Endothelial cell of umbilical vein (primary cell): ENCODE measurements around the gene CRYGS. TPM values are rescaled to one million over a fixed set of nuclear protein-coding genes. Genes with fewer than 3 reads are reported as not detected.

Experiments used
- BruUV-seq: library from RNA; stranded (reverse); fragments of 400-500 nt; replicated peaks from 2 replicates; lab custom pipeline; 2021; lab: Mats Ljungman, UMichigan
- CTCF ChIA-PET: fragments of 300-600, 350-600 bp; sonication (Branson Sonifier 250); formaldehyde crosslinking; loops from one replicate; lab custom pipeline; 2021; ENCODE audit warnings: antibody characterized with exemption, inconsistent platforms; lab: Charles Lee
- POLR2A ChIA-PET: fragments of 300-600, 350-600 bp; sonication (Branson Sonifier 250); formaldehyde crosslinking; loops from one replicate; lab custom pipeline; 2021; ENCODE audit warnings: antibody characterized with exemption, inconsistent platforms; lab: Charles Lee
- DNase-seq: peaks from one replicate; pipeline ENCODE4 v3.0.0-alpha.2; 2011; ENCODE audit warnings: low read depth, low spot score
- FAIRE-seq: peaks from 2 replicates; lab custom pipeline; 2011; peaks lifted over from hg19 to GRCh38; lab: Jason Lieb, UNC
- H2AFZ ChIP-seq: 2 replicates; pipeline ENCODE4 v1.6.0; 2012; ENCODE audit warnings: low read depth, low read length, control low read depth, inconsistent platforms
- H3K27ac ChIP-seq: 2 replicates; pipeline ENCODE4 v1.5.1; 2011; ENCODE audit warnings: low read depth, mild to moderate bottlenecking, control low read depth, low read length, moderate library complexity; ENCODE audit not compliant: insufficient read depth
- H3K27me3 ChIP-seq, 2 experiments: 2 replicates each; pipeline versions ENCODE4 v1.6.0 to v1.6.1; 2011; ENCODE audit warnings: low read length in 2 of 2, mixed read lengths in 1 of 2; ENCODE audit not compliant: control insufficient read depth in 2 of 2, insufficient read depth in 2 of 2
- H3K36me3 ChIP-seq, 2 experiments: 2 replicates in 1 of 2; 3 replicates in 1 of 2; pipeline ENCODE4 v1.5.1; 2011; ENCODE audit warnings: low read length in 2 of 2, mild to moderate bottlenecking in 1 of 2, moderate library complexity in 1 of 2; ENCODE audit not compliant: control insufficient read depth in 2 of 2, insufficient read depth in 2 of 2; ENCODE audit errors: extremely low read depth in 1 of 2
- H3K4me1 ChIP-seq: 3 replicates; pipeline ENCODE4 v1.5.1; 2011; ENCODE audit warnings: mild to moderate bottlenecking, low read length; ENCODE audit not compliant: control insufficient read depth, insufficient read depth; ENCODE audit errors: extremely low read depth
- H3K4me2 ChIP-seq: 2 replicates; pipeline ENCODE4 v1.6.1; 2011; ENCODE audit warnings: low read length, control low read depth, mixed read lengths; ENCODE audit not compliant: insufficient read depth
- H3K4me3 ChIP-seq, 3 experiments: fragments of 200-600 bp in 1 of 3; sonication (generic), shearing (Covaris generic) in 1 of 3; replicated peaks in 1 of 3; 2 replicates each; pipeline ENCODE4 v1.5.1; 2011 to 2016; ENCODE audit warnings: control low read depth in 3 of 3, low read length in 3 of 3, mild to moderate bottlenecking in 2 of 3, inconsistent platforms in 1 of 3, low read depth in 1 of 3, moderate library complexity in 1 of 3; ENCODE audit not compliant: insufficient read depth in 1 of 3
- H3K79me2 ChIP-seq: 2 replicates; pipeline ENCODE4 v1.6.0; 2012; ENCODE audit warnings: low read length, inconsistent platforms; ENCODE audit not compliant: control insufficient read depth, insufficient read depth
- H3K9ac ChIP-seq: replicated peaks from 2 replicates; pipeline ENCODE3; 2011; ENCODE audit warnings: low read length, control low read depth; ENCODE audit not compliant: insufficient read depth; ENCODE audit errors: extremely low read depth
- H3K9me1 ChIP-seq: replicated peaks from 3 replicates; pipeline ENCODE4 v1.6.0; 2011; ENCODE audit warnings: mild to moderate bottlenecking, low read length; ENCODE audit not compliant: control insufficient read depth, insufficient read depth; ENCODE audit errors: extremely low read depth
- H3K9me3 ChIP-seq: replicated peaks from 2 replicates; pipeline ENCODE4 v1.5.1; 2012; ENCODE audit warnings: low read length, inconsistent platforms; ENCODE audit not compliant: control insufficient read depth, insufficient read depth
- H4K20me1 ChIP-seq: replicated peaks from 2 replicates; pipeline ENCODE3; 2011; ENCODE audit warnings: mild to moderate bottlenecking, low read length; ENCODE audit not compliant: control insufficient read depth, insufficient read depth; ENCODE audit errors: extremely low read depth
- CTCF ChIP-seq, 2 donors: IDR thresholded peaks; 1 replicate in 1 of 2; 2 replicates in 1 of 2; pipeline ENCODE4 v1.5.1; 2011; ENCODE audit warnings: low read length in 2 of 2, mild to moderate bottlenecking in 2 of 2, moderate library complexity in 2 of 2, control low read depth in 1 of 2, inconsistent platforms in 1 of 2, low read depth in 1 of 2; ENCODE audit not compliant: insufficient read depth in 1 of 2; ENCODE audit errors: extremely low read depth in 1 of 2
- EZH2 ChIP-seq: IDR thresholded peaks from 2 replicates; pipeline ENCODE4 v1.6.1; 2012; ENCODE audit warnings: borderline replicate concordance, low read depth, mild to moderate bottlenecking, moderate library complexity, low read length, inconsistent platforms; ENCODE audit not compliant: severe bottlenecking
- FOS ChIP-seq: IDR thresholded peaks from 2 replicates; pipeline ENCODE4 v1.6.1; 2011; ENCODE audit warnings: mild to moderate bottlenecking, low read length, moderate library complexity, borderline replicate concordance; ENCODE audit not compliant: insufficient read depth
- GATA2 ChIP-seq: IDR thresholded peaks from 2 replicates; pipeline ENCODE4 v1.7.0; 2011; ENCODE audit warnings: low read depth, mild to moderate bottlenecking, moderate library complexity, mixed read lengths, low read length; ENCODE audit not compliant: insufficient read length, insufficient read depth
- JUN ChIP-seq: IDR thresholded peaks from 2 replicates; pipeline ENCODE4 v1.6.1; 2011; ENCODE audit warnings: borderline replicate concordance, low read depth; ENCODE audit not compliant: insufficient read length, insufficient read depth
- MAX ChIP-seq: IDR thresholded peaks from 2 replicates; pipeline ENCODE4 v1.6.1; 2011; ENCODE audit not compliant: insufficient read depth, insufficient read length
- MYC ChIP-seq: IDR thresholded peaks from one replicate; pipeline ENCODE4 v1.6.1; 2011; ENCODE audit warnings: mild to moderate bottlenecking, low read depth, low read length
- POLR2A ChIP-seq: IDR thresholded peaks from 2 replicates; pipeline ENCODE4 v1.6.1; 2012; ENCODE audit warnings: low read depth, mild to moderate bottlenecking, control low read depth, low read length
- POLR2AphosphoS5 ChIP-seq: IDR thresholded peaks from 2 replicates; pipeline ENCODE4 v1.6.1; 2012; ENCODE audit warnings: low read depth, mild to moderate bottlenecking, control low read depth, low read length, moderate library complexity; ENCODE audit not compliant: insufficient read depth
- dilution Hi-C: fragments of 300-500 bp; cut with MboI; formaldehyde crosslinking; loops from one replicate; pipeline ENCODE4 v1.15.0; 2019; ENCODE audit warnings: low sequenced_read_pairs; ENCODE audit not compliant: extremely low pct_ligation_motif_present
- intact Hi-C: fragments of 100-400 bp; cut with micrococcal nuclease; formaldehyde crosslinking; loops from one replicate; pipeline ENCODE4 v1.10.0; 2022
- polyA plus RNA-seq, 4 experiments: library from polyadenylated mRNA; depleted of rRNA in 3 of 4; stranded (reverse) in 3 of 4; unstranded in 1 of 4; fragments of >200 nt; gene quantifications; 2 replicates each; pipeline versions ENCODE4 v1.2.1 to v1.2.3, GENCODE V29; 2011 to 2012; ENCODE audit warnings: missing spikeins in 1 of 4
- total RNA-seq: library from RNA; stranded (reverse); gene quantifications from 2 replicates; pipeline ENCODE4 v1.2.3, GENCODE V29; 2021

The CRYGS gene
- total and polyA plus RNA-seq, 2 donors (not counting 3 experiments of a cell fraction or from before 2014, with no cell fraction given): 5.0 TPM

GRCh38 chr3:186534113-186534669 is 10.0 kb downstream of the CRYGS start:
- Histone ChIP-seq H3K9me3 (no peaks in the 10 kb centered on the region), H3K4me3 (no peak overlapping the region), H3K9me1 (no peaks in the 10 kb centered on the region), H3K27ac (no peak overlapping the region), H4K20me1 (no peaks in the 10 kb centered on the region), H2AFZ (no peak overlapping the region), H3K4me2 (no peak overlapping the region), H3K36me3 (no peaks in the 10 kb centered on the region), H3K4me1 (no peaks in the 10 kb centered on the region), H3K9ac (no peak overlapping the region), H3K27me3 (no peaks in the 10 kb centered on the region), H3K79me2 (no peaks in the 10 kb centered on the region)
- dilution Hi-C loops (no loop called here), intact Hi-C loops (no loop called here)
- TF ChIP-seq POLR2A (no peak), EZH2 (no peak), POLR2AphosphoS5 (no peak)
- FAIRE-seq (no peak), DNase-seq (no peak)
- BruUV-seq: no TSS peak
- ChIA-PET POLR2A (no interaction called here), CTCF (interaction anchor here (0.7 to 3.0 kb wide), 7 partner anchors 11 to 590 kb away, joined by 3 to 10 read pairs (median 3); partner anchors contain the start of gene CRYGS)

GRCh38 chr3:186532598-186533072 is 11.5 kb downstream of the CRYGS start:
- no peak overlapping the region for H3K9ac ChIP-seq
- no peak for FAIRE-seq
- H3K27ac ChIP-seq: no peak overlapping the region
- H3K9me3 ChIP-seq: no peaks in the 10 kb centered on the region
- no peaks in the 10 kb centered on the region for H3K79me2 ChIP-seq
- H3K9me1 ChIP-seq: no peaks in the 10 kb centered on the region
- DNase-seq: no peak
- H4K20me1 ChIP-seq: no peaks in the 10 kb centered on the region
- no TSS peak for BruUV-seq
- no peak overlapping the region for H2AFZ ChIP-seq
- no peaks in the 10 kb centered on the region for H3K27me3 ChIP-seq
- no peak overlapping the region for H3K4me2 ChIP-seq
- dilution Hi-C loops (no loop called here), intact Hi-C loops (no loop called here)
- H3K36me3 ChIP-seq: no peaks in the 10 kb centered on the region
- no peaks in the 10 kb centered on the region for H3K4me1 ChIP-seq
- TF ChIP-seq MAX (no peak), POLR2A (no peak), EZH2 (no peak), JUN (no peak), MYC (no peak), GATA2 (no peak), POLR2AphosphoS5 (no peak), CTCF (IDR thresholded peaks at IDR 0.05; ENCODE audit: extremely low read depth in 1 of 2, insufficient read depth in 1 of 2, low read depth in 1 of 2, low read length in 2 of 2) (no peak), FOS (no peak)
- ChIA-PET POLR2A (no interaction called here), CTCF (interaction anchor here (1.6 kb wide), 2 partner anchors 9 to 549 kb away, joined by 4 to 10 read pairs; no protein-coding TSS in a partner anchor)
- no peak overlapping the region for H3K4me3 ChIP-seq
